Measurements from ENCODE around the gene KMT5B. TPM values are rescaled to one million over a fixed set of nuclear protein-coding genes. Genes with fewer than 3 reads are reported as not detected.

The KMT5B gene
- total RNA-seq, 2 donors from 2014 or later, result 20.2 to 20.5 TPM

GRCh38 chr11:68211546-68211945 lies 1.6 kb downstream of the KMT5B start:
- peaks cover 0 to 67% of the 10 kb centered on the region in 2 donors for H3K4me1 ChIP-seq
- peak overlapping the region; percentile 80 to 88 for H3K4me3 ChIP-seq
- H3K36me3 ChIP-seq, result no peaks in the 10 kb centered on the region
- no peak for TF ChIP-seq CTCF (IDR thresholded peaks at IDR 0.05)
- H3K9me3 ChIP-seq, result no peaks in the 10 kb centered on the region
- H3K27me3 ChIP-seq, result no peaks in the 10 kb centered on the region
- DNase-seq (ENCODE audit: low spot score), result no peak
- peak overlapping the region in 1 of 2 donors; percentile 82 for H3K27ac ChIP-seq

GRCh38 chr11:68206211-68206610 lies 6.9 kb downstream of the KMT5B start:
- DNase-seq (ENCODE audit: low spot score), result no peak
- Histone ChIP-seq H3K4me1 (peaks cover 0 to 53% of the 10 kb centered on the region in 2 donors), H3K9me3 (no peaks in the 10 kb centered on the region), H3K27me3 (no peaks in the 10 kb centered on the region), H3K27ac (no peak overlapping the region), H3K4me3 (no peak overlapping the region), H3K36me3 (no peaks in the 10 kb centered on the region)
- TF ChIP-seq CTCF (IDR thresholded peaks at IDR 0.05), result peak; percentile 84 to 89

GRCh38 chr11:68204402-68204801 lies 8.7 kb downstream of the KMT5B start:
- H3K4me1 ChIP-seq, result peaks cover 0 to 56% of the 10 kb centered on the region in 2 donors
- no peak overlapping the region for H3K27ac ChIP-seq
- H3K27me3 ChIP-seq, result no peaks in the 10 kb centered on the region
- no peaks in the 10 kb centered on the region for H3K9me3 ChIP-seq
- no peaks in the 10 kb centered on the region for H3K36me3 ChIP-seq
- no peak overlapping the region for H3K4me3 ChIP-seq
- DNase-seq (ENCODE audit: low spot score), result no peak
- no peak for TF ChIP-seq CTCF (IDR thresholded peaks at IDR 0.05)

GRCh38 chr11:68202165-68202564 lies 10.9 kb downstream of the KMT5B start:
- Histone ChIP-seq H3K27me3 (no peaks in the 10 kb centered on the region), H3K9me3 (no peaks in the 10 kb centered on the region), H3K27ac (no peak overlapping the region), H3K4me1 (peaks cover 0 to 51% of the 10 kb centered on the region in 2 donors), H3K4me3 (no peak overlapping the region), H3K36me3 (no peaks in the 10 kb centered on the region)
- DNase-seq (ENCODE audit: low spot score), result no peak
- TF ChIP-seq CTCF (IDR thresholded peaks at IDR 0.05), result no peak

GRCh38 chr11:68201492-68201891 lies 11.6 kb downstream of the KMT5B start:
- Histone ChIP-seq H3K27ac (no peak overlapping the region), H3K4me3 (no peak overlapping the region), H3K36me3 (no peaks in the 10 kb centered on the region), H3K4me1 (peaks cover 0 to 44% of the 10 kb centered on the region in 2 donors), H3K27me3 (no peaks in the 10 kb centered on the region), H3K9me3 (no peaks in the 10 kb centered on the region)
- no peak for TF ChIP-seq CTCF (IDR thresholded peaks at IDR 0.05)
- no peak for DNase-seq (ENCODE audit: low spot score)

- Histone ChIP-seq H3K36me3 (no peaks in the 10 kb centered on the region), H3K4me3 (no peak overlapping the region), H3K27me3 (no peaks in the 10 kb centered on the region), H3K27ac (no peak overlapping the region), H3K9me3 (no peaks in the 10 kb centered on the region), H3K4me1 (peaks cover 0 to 46% of the 10 kb centered on the region in 2 donors)
- no peak for DNase-seq (ENCODE audit: low spot score)
- no peak for TF ChIP-seq CTCF (IDR thresholded peaks at IDR 0.05)
Observed at GRCh38 chr11:68200639-68201038, 12.5 kb downstream of the KMT5B start.
